NCI-H2196 treated with DMSO at 0.1 percent for 48 hours (cell line): ENCODE results near the gene SLC41A1.

Experiments used
- DNase-seq: peaks from one replicate; lab custom pipeline; 2025; ENCODE audit not compliant: unreplicated experiment; lab: John Stamatoyannopoulos, UW

SLC41A1 gene

GRCh38 chr1:205760606-205761005, 52.4 kb downstream of the SLC41A1 start:
- no peak for DNase-seq

GRCh38 chr1:205756552-205756951, 56.4 kb downstream of the SLC41A1 start:
- DNase-seq, result no peak

GRCh38 chr1:205754857-205755256, 58.1 kb downstream of the SLC41A1 start:
- DNase-seq, result no peak

GRCh38 chr1:205751036-205751651, 61.9 kb downstream of the SLC41A1 start:
- DNase-seq, result no peak

GRCh38 chr1:205750138-205751035, 62.6 kb downstream of the SLC41A1 start, which contains the start of gene NUCKS1:
Gene NUCKS1, minus strand, starts transcription at chr1:205750182. Its CDS starts 209 bp downstream, at chr1:205749973.
- peak; percentile 96 for DNase-seq

- peak; percentile 90 for DNase-seq
Measured at GRCh38 chr1:205749234-205750137, 63.5 kb downstream of the SLC41A1 start.

- DNase-seq, result no peak
Measured at GRCh38 chr1:205748403-205749233, 64.4 kb downstream of the SLC41A1 start.

- DNase-seq, result no peak
Measured at GRCh38 chr1:205746757-205747412, 66.1 kb downstream of the SLC41A1 start.

GRCh38 chr1:205744403-205744802, 68.6 kb downstream of the SLC41A1 start:
- no peak for DNase-seq

- DNase-seq, result no peak
Measured at GRCh38 chr1:205743977-205744376, 69.0 kb downstream of the SLC41A1 start.

GRCh38 chr1:205741681-205742080, 71.3 kb downstream of the SLC41A1 start:
- DNase-seq, result no peak

GRCh38 chr1:205739348-205740160, 73.4 kb downstream of the SLC41A1 start:
- DNase-seq, result no peak
